AG10803 (cell line): Measurements from ENCODE around the gene ATP13A5.

ENCODE experiments used
- DNase-seq: peaks from one replicate; pipeline ENCODE4 v3.0.0; 2010; ENCODE audit warnings: low read depth
- H3K4me3 ChIP-seq: 2 replicates; pipeline ENCODE4 v1.5.1; 2011; ENCODE audit warnings: mild to moderate bottlenecking, low read length, control low read depth
- TF ChIP-seq, protein P1 (sequence below): conservative IDR thresholded peaks from 2 replicates; pipeline ENCODE4 v1.5.1; 2011; ENCODE audit warnings: mild to moderate bottlenecking, low read length, control low read depth, inconsistent platforms

Gene ATP13A5

DNA sequence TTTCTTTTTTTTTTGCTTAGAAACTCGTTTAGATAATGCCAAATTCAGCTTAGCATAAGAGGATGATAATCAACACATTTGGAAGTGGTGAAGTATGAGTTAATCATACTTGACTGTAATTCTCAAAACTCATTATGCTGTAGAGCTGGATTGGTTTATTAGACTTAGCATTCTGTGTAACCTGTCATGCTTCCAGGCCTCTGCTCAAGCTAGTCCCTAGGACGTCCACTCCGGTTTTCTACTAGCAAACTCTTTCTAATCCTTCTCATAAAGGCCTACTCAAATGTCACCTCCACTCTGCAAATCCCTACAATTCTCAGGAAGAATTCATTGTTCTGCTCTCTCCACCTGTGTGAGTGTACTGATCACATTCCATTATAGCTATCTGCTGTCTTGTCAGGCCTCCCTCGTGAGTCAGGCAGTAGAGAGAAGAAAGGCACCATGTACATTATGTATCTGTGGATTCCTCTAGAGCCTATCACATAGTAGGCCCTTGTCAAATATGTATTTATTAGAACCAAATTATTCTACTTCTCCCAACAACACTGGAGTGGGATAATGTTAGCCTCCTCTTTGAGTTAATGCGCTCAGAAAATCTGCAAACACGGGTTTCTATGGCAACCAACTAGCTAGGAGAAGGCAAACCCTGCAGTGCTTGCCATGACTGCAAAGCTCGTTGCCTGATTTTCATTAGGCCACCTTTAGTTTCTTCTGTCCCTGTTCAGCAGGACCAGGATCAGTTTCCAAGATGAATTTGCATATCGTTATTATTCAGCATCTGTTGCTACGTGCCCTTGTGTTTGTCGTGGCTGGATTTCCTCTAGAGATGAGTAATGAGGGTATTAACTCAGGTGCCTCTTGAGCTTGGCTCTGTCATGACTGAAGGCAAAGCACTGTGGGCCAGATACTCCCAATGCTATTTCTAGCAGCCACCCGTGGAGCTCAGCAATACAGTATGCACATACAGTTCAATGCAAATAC, 30.7 kb downstream of the ATP13A5 start:
- H3K4me3 ChIP-seq = no peak overlapping the region
- DNase-seq = no peak
- TF ChIP-seq, protein P1, sequence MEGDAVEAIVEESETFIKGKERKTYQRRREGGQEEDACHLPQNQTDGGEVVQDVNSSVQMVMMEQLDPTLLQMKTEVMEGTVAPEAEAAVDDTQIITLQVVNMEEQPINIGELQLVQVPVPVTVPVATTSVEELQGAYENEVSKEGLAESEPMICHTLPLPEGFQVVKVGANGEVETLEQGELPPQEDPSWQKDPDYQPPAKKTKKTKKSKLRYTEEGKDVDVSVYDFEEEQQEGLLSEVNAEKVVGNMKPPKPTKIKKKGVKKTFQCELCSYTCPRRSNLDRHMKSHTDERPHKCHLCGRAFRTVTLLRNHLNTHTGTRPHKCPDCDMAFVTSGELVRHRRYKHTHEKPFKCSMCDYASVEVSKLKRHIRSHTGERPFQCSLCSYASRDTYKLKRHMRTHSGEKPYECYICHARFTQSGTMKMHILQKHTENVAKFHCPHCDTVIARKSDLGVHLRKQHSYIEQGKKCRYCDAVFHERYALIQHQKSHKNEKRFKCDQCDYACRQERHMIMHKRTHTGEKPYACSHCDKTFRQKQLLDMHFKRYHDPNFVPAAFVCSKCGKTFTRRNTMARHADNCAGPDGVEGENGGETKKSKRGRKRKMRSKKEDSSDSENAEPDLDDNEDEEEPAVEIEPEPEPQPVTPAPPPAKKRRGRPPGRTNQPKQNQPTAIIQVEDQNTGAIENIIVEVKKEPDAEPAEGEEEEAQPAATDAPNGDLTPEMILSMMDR = no peak

DNA sequence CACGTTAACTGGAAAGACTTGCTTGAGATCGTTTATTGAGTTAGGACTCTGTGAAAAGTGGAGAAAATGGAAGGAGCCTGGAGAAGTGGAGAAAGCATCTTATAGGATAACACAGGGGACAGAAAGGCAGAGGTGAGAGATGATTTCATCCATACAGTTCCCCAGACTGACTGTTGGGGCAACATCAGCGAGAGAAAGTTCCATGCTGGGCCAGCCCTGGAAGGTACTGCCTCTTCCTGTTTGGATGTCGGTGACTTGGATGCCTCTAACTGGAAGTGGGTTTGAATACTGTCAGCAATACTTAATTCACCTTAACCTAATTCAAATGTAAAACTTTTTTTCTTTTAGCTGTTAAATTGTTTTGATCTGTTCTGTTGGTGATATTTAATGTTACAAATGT, 32.3 kb downstream of the ATP13A5 start:
- TF ChIP-seq, protein P1 = no peak
- H3K4me3 ChIP-seq = no peak overlapping the region
- no peak for DNase-seq

DNA sequence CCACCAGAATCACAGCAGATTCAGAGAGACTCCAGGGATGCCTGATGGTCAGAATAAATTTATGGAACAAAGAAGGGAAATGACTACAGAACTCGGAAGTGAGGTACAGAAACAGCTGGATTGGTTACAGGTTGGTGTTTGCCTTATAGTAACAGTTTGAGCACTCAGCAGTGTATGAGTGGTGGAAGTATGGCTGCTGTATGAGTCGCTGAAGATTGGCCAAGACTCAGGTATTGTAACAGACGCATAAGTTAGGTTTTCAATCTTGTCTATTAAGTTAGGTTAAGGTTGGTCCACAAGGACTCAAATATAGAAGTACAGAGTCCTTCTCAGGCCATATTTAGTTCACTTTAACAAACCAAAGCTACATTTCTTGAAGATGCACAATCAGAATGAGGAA, 33.1 kb downstream of the ATP13A5 start:
- TF ChIP-seq, protein P1 = no peak
- H3K4me3 ChIP-seq = no peak overlapping the region
- no peak for DNase-seq

DNA sequence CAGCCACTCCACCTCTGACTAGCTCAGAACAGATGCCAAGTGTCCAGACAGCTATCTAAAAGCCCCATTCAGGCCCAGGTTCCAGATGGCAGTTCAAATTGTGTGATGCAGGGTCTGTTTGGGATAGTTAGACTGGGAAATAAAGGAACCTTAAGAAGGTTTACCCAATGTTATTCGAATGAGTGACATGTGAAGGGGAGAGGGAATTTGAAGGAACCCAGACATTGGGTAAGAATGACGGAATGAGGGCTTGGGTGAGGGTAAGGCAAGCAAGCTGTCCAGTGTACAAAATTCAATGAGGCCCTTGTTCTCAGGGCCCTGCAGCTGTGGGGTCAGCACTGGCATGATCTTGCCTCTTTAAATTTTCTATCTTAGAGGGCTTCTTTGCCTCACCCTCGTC, 34.1 kb downstream of the ATP13A5 start:
- TF ChIP-seq, protein P1 = no peak
- no peak for DNase-seq
- H3K4me3 ChIP-seq = no peak overlapping the region

DNA sequence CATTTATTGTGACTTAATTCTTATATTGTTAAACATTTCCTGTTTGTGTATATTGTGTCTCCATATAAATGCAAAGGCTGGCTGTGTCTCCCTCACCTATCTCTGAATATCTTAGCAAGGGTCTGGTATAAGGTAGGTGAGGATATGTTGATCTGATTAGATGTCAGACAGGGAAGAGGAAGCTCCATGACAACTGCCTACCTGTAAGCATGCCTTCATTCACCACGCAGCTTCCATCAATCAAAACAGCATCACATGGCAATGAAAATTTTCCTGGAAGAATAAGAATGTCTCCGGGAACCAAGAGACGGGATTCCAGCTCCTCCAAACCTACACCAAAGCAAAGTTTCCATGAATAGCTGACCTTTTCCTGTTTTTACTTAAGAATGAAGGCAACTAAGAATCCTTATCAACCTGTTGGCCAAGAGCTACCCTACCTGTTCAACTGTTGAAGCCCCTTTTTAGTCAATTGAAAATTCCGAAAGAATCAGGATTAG, 34.8 kb downstream of the ATP13A5 start:
- TF ChIP-seq, protein P1 = no peak
- H3K4me3 ChIP-seq = no peak overlapping the region
- no peak for DNase-seq

DNA sequence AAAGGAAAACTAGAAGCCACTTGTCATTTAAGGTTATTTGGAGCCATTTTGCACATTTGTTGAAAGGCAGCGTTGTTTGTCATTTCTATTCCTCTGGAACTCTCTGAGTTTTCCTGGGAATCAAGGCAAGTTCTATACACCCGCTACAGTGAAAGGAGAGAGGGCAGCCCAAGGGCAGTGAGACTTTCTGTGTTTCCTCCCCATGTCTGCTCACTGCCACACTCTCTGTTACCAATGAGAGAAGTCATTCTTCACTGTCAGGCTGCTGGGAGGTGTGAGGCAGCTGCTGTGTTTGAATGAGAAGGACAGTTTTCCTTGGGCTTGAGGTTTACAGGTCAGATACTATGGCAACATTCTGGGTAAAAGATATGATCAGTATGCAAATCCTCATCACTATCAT, 36.0 kb downstream of the ATP13A5 start:
- no peak for DNase-seq
- H3K4me3 ChIP-seq = no peak overlapping the region

More for the DNA sequence above, 36.0 kb downstream of the ATP13A5 start:
- TF ChIP-seq, protein P1 = no peak
